GF-D8 (cell line): ENCODE data around the gene COL21A1.
"Not testable (repeated sequence)": the region's sequence is repeated elsewhere in the genome, so short reads cannot be mapped to it uniquely, and the experiment has no call there.

Source experiments
- DNase-seq: peaks from one replicate; lab custom pipeline; 2025; lab: John Stamatoyannopoulos, UW

Gene COL21A1

GRCh38 chr6:56246881-56247653, at the start of gene COL21A1:
COL21A1 (minus strand) TSS chr6:56247580; CDS start chr6:56182618, 64,962 bp downstream.
- DNase-seq: no peak

- no peak for DNase-seq
These were observed 46.4 kb upstream of the COL21A1 start for GRCh38 chr6:56293781-56294180.

GRCh38 chr6:56292505-56293181, 45.3 kb upstream of the COL21A1 start:
- no peak for DNase-seq

GRCh38 chr6:56291302-56291917, 44.0 kb upstream of the COL21A1 start:
- no peak for DNase-seq

- no peak for DNase-seq
These were observed 42.3 kb upstream of the COL21A1 start for GRCh38 chr6:56289721-56290120.

GRCh38 chr6:56288347-56288746, 41.0 kb upstream of the COL21A1 start:
- DNase-seq: no peak

GRCh38 chr6:56282391-56282790, 35.0 kb upstream of the COL21A1 start:
- DNase-seq: no peak

- DNase-seq: no peak
These were observed 32.7 kb upstream of the COL21A1 start for GRCh38 chr6:56280126-56280525.

- no peak for DNase-seq
These were observed 32.1 kb upstream of the COL21A1 start for GRCh38 chr6:56279331-56280080.

- no peak for DNase-seq
These were observed 30.8 kb upstream of the COL21A1 start for GRCh38 chr6:56278171-56278591.

GRCh38 chr6:56270812-56271441, 23.5 kb upstream of the COL21A1 start:
- DNase-seq: no peak

- DNase-seq: no peak
These were observed 20.9 kb upstream of the COL21A1 start for GRCh38 chr6:56268266-56268665.

- no peak for DNase-seq
These were observed 18.6 kb upstream of the COL21A1 start for GRCh38 chr6:56266011-56266410.

GRCh38 chr6:56263596-56264315, 16.4 kb upstream of the COL21A1 start:
- DNase-seq: no peak

- DNase-seq: not testable (repeated sequence)
These were observed 13.2 kb upstream of the COL21A1 start for GRCh38 chr6:56260593-56260992.

- DNase-seq: no peak
These were observed 12.1 kb upstream of the COL21A1 start for GRCh38 chr6:56259234-56260077.

GRCh38 chr6:56255349-56255748, 8.0 kb upstream of the COL21A1 start:
- no peak for DNase-seq

GRCh38 chr6:56250266-56250665, 2.9 kb upstream of the COL21A1 start:
- DNase-seq: no peak

GRCh38 chr6:56247654-56248122, 308 bp upstream of the COL21A1 start:
- no peak for DNase-seq

- DNase-seq: no peak
These were observed 869 bp downstream of the COL21A1 start for GRCh38 chr6:56246541-56246880.
